Measurements from ENCODE around the gene RAB4A. TPM values are rescaled to one million over a fixed set of nuclear protein-coding genes. Genes with fewer than 3 reads are reported as not detected.

The RAB4A gene
- total and polyA plus RNA-seq, 2 of the 13 experiments (the other 11 are each of a cell fraction or from before 2014, with no cell fraction given) = 56.0 to 80.1 TPM

GRCh38 chr1:229225331-229225782 is 45.6 kb upstream of the RAB4A start (continued):
- no peak for TF ChIP-seq ELK4 (CRISPR knock-in tag; IDR thresholded peaks at IDR 0.05; ENCODE audit: borderline replicate concordance)
- peak; percentile 41; the same call in 1 of the 2 replicates for TF ChIP-seq ZSCAN25 (CRISPR knock-in tag; IDR thresholded peaks at IDR 0.05)
- TF ChIP-seq ZNF782 (CRISPR knock-in tag; IDR thresholded peaks at IDR 0.05; ENCODE audit: borderline replicate concordance) = no peak
- no peak for TF ChIP-seq HOXA7 (CRISPR knock-in tag; IDR thresholded peaks at IDR 0.05)
- no peak for TF ChIP-seq ZNF800 (CRISPR knock-in tag; IDR thresholded peaks at IDR 0.05)
- no peak for TF ChIP-seq NCOR1 (IDR thresholded peaks at IDR 0.05; ENCODE audit: borderline replicate concordance, low read length)
- TF ChIP-seq ZNF253 (CRISPR knock-in tag; IDR thresholded peaks at IDR 0.05; ENCODE audit: borderline replicate concordance) = 0 out of 2 replicates have a peak, but pooled peaks have one; percentile 23
- TF ChIP-seq ZNF263 (CRISPR knock-in tag; IDR thresholded peaks at IDR 0.05) = 0 out of 2 replicates have a peak, but pooled peaks have one; percentile 38
- TF ChIP-seq POGK (CRISPR knock-in tag; conservative IDR thresholded peaks at IDR 0.05) = no peak
- TF ChIP-seq ZNF777 (CRISPR knock-in tag; IDR thresholded peaks at IDR 0.05) = 0 out of 2 replicates have a peak, but pooled peaks have one; percentile 32
- peak; percentile 46; the same call in 1 of the 2 replicates for TF ChIP-seq TCF7 (IDR thresholded peaks at IDR 0.05; ENCODE audit: low read depth)
- no peak for TF ChIP-seq SMARCC2 (IDR thresholded peaks at IDR 0.05)
- peak; percentile 21; the same call in 1 of the 2 replicates for TF ChIP-seq PATZ1 (CRISPR knock-in tag; IDR thresholded peaks at IDR 0.05)
- TF ChIP-seq ZBTB25 (CRISPR knock-in tag; IDR thresholded peaks at IDR 0.05) = no peak
- TF ChIP-seq ZSCAN20 (CRISPR knock-in tag; IDR thresholded peaks at IDR 0.05; ENCODE audit: borderline replicate concordance) = 0 out of 2 replicates have a peak, but pooled peaks have one; percentile 33
- peak; percentile 30; the same call in 1 of the 2 replicates for TF ChIP-seq HOMEZ (CRISPR knock-in tag; IDR thresholded peaks at IDR 0.05; ENCODE audit: low read depth)
- no peak for TF ChIP-seq ZNF552 (CRISPR knock-in tag; IDR thresholded peaks at IDR 0.05; ENCODE audit: borderline replicate concordance)
- peak; percentile 65; the same call in 1 of the 2 replicates for TF ChIP-seq HNF4G (IDR thresholded peaks at IDR 0.05; ENCODE audit: borderline replicate concordance, low read depth, low read length)
- peak; percentile 63; the same call in 1 of the 2 replicates for TF ChIP-seq HNF4G (CRISPR knock-in tag; IDR thresholded peaks at IDR 0.05; ENCODE audit: borderline replicate concordance, low read depth)

All from HepG2 (cell line).